Loucy (cell line): ENCODE data around the gene ZNF763.

ENCODE experiments used
- H2AFZ ChIP-seq: fragments of 200-600 bp; sonication (generic); 2 replicates; pipeline ENCODE4 v1.6.0; 2016; ENCODE audit warnings: antibody characterized with exemption, mild to moderate bottlenecking, low read length, moderate library complexity
- H3F3A ChIP-seq: fragments of 200-600 bp; 2 replicates; pipeline ENCODE4 v1.6.0; 2016; ENCODE audit warnings: antibody characterized with exemption, low read depth, mild to moderate bottlenecking
- H3K27me3 ChIP-seq: fragments of 200-600 bp; sonication (generic); 2 replicates; pipeline ENCODE4 v1.6.1; 2014; ENCODE audit warnings: low read length, mild to moderate bottlenecking; ENCODE audit not compliant: insufficient read depth, poor library complexity, severe bottlenecking
- H3K36me3 ChIP-seq: fragments of 200-600 bp; sonication (generic); 2 replicates; pipeline ENCODE4 v1.6.1; 2016; ENCODE audit warnings: low read length; ENCODE audit not compliant: insufficient read depth
- H3K4me1 ChIP-seq: fragments of 200-600 bp; sonication (generic); 2 replicates; pipeline ENCODE4 v1.5.1; 2014; ENCODE audit warnings: low read length, mild to moderate bottlenecking; ENCODE audit not compliant: insufficient read depth, poor library complexity, severe bottlenecking
- H3K4me2 ChIP-seq: fragments of 200-600 bp; sonication (generic); 2 replicates; pipeline ENCODE4 v1.6.0; 2014; ENCODE audit warnings: antibody characterized with exemption, low read length, low read depth, mild to moderate bottlenecking; ENCODE audit not compliant: poor library complexity, severe bottlenecking
- H3K4me3 ChIP-seq: fragments of 200-600 bp; sonication (generic); 2 replicates; pipeline ENCODE4 v1.5.1; 2014; ENCODE audit warnings: low read length, mild to moderate bottlenecking, mixed read lengths; ENCODE audit not compliant: poor library complexity, severe bottlenecking
- H3K79me2 ChIP-seq: fragments of 200-600 bp; sonication (generic); 2 replicates; pipeline ENCODE4 v1.6.1; 2014; ENCODE audit warnings: low read length; ENCODE audit not compliant: insufficient read depth
- H3K9ac ChIP-seq: fragments of 200-600 bp; sonication (generic); 2 replicates; pipeline ENCODE4 v1.6.0; 2014; ENCODE audit warnings: mild to moderate bottlenecking, low read depth, low read length, moderate library complexity; ENCODE audit not compliant: poor library complexity, severe bottlenecking
- H3K9me2 ChIP-seq: fragments of 200-600 bp; sonication (generic); replicated peaks from 2 replicates; pipeline ENCODE4 v1.6.1; 2016; ENCODE audit warnings: low read depth, low read length, mixed read lengths
- H3K9me3 ChIP-seq: fragments of 200-600 bp; sonication (generic); 2 replicates; pipeline ENCODE4 v1.6.1; 2014; ENCODE audit warnings: mild to moderate bottlenecking, antibody characterized with exemption, low read length, low read depth; ENCODE audit not compliant: insufficient read depth
- H4K20me1 ChIP-seq: fragments of 200-600 bp; sonication (generic); 2 replicates; pipeline ENCODE4 v1.6.0; 2014; ENCODE audit warnings: antibody characterized with exemption, low read length, mild to moderate bottlenecking; ENCODE audit not compliant: insufficient read depth, poor library complexity, severe bottlenecking
- EZH2phosphoT487 ChIP-seq: fragments of 200-600 bp; IDR thresholded peaks from 2 replicates; pipeline ENCODE4 v1.6.1; 2018; ENCODE audit warnings: antibody characterized with exemption, mild to moderate bottlenecking, moderate library complexity, borderline replicate concordance
- TF ChIP-seq, protein P1 (sequence below): fragments of 200-600 bp; sonication (generic); conservative IDR thresholded peaks from 2 replicates; pipeline ENCODE4 v1.5.1; 2014; ENCODE audit warnings: mild to moderate bottlenecking, antibody characterized with exemption, low read length

Gene ZNF763

DNA sequence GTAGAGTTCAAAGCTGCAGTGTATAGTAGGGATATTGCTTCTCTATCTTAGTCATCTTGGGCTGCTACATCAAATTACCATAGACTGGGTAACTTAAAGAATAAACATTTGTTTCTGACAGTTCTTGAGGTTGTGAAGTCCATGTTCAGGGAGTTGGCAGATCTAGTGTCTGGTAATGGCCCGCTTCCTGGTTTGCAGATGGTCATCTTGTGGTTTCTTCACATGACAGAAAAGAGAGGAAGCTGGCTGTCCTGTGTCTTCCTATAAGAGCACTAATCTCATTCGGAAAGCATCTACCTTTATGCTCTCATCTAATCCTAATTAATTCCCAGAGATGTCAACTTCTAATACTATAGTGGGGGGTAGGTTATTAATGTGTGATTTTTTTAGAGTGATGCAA, 6.2 kb downstream of the ZNF763 start:
- Histone ChIP-seq H3K4me2 (no peak overlapping the region), H3K9me3 (no peaks in the 10 kb centered on the region), H3K79me2 (no peaks in the 10 kb centered on the region), H3K9ac (no peak overlapping the region), H3K27me3 (no peaks in the 10 kb centered on the region), H3K36me3 (no peaks in the 10 kb centered on the region), H3K4me3 (no peak overlapping the region), H4K20me1 (no peaks in the 10 kb centered on the region), H2AFZ (no peak overlapping the region), H3F3A (no peaks in the 10 kb centered on the region), H3K4me1 (no peaks in the 10 kb centered on the region), H3K9me2 (no peaks in the 10 kb centered on the region)
- no peak for TF ChIP-seq EZH2phosphoT487
- TF ChIP-seq, protein P1, sequence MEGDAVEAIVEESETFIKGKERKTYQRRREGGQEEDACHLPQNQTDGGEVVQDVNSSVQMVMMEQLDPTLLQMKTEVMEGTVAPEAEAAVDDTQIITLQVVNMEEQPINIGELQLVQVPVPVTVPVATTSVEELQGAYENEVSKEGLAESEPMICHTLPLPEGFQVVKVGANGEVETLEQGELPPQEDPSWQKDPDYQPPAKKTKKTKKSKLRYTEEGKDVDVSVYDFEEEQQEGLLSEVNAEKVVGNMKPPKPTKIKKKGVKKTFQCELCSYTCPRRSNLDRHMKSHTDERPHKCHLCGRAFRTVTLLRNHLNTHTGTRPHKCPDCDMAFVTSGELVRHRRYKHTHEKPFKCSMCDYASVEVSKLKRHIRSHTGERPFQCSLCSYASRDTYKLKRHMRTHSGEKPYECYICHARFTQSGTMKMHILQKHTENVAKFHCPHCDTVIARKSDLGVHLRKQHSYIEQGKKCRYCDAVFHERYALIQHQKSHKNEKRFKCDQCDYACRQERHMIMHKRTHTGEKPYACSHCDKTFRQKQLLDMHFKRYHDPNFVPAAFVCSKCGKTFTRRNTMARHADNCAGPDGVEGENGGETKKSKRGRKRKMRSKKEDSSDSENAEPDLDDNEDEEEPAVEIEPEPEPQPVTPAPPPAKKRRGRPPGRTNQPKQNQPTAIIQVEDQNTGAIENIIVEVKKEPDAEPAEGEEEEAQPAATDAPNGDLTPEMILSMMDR, result no peak

DNA sequence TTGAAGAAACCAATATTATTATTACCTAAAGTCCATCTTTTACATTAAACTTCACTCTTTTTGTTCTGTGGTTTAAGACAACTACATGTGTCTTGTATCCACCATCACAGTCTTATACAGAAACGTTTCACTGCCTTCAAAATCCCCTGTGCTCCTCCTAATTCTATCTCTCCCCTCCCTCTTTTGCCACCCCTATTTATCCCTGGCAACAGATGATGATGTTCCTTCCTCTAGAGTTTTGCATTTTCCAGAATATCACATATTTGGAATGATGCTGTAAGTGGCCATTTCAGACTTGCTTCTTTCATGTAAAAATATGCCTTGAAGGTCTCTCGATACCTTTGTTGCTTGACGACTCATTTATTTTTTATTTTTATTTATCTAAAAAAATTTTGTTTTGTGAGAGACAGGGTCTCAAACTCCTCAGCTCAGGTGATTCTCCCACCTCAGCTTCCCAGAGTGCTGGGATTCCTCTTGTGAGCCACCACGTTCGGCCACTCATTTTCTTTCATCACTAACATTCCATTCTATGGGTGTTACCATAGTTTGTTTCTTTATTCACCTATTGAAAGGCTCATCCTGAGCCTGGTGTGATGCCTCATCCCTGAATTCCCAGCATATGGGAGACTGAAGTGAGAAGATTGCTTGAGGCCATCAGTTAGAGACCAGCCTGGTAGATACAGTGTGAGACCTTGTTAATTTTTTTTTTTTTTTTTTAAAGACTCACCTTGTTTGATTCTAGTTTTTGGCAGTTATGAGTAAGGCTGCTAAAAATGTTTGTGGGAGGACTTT, 8.4 kb downstream of the ZNF763 start:
- TF ChIP-seq EZH2phosphoT487, result no peak
- TF ChIP-seq, protein P1, result no peak
- H3K9me3 ChIP-seq, result 0 out of 2 replicates have a peak, but pooled peaks cover 2% of the 10 kb centered on the region
- no peak overlapping the region for H2AFZ ChIP-seq
- no peaks in the 10 kb centered on the region for H3K36me3 ChIP-seq
- H3K4me3 ChIP-seq, result no peak overlapping the region
- H3F3A ChIP-seq, result no peaks in the 10 kb centered on the region
- no peak overlapping the region for H3K4me2 ChIP-seq
- no peaks in the 10 kb centered on the region for H3K79me2 ChIP-seq
- H3K9ac ChIP-seq, result no peak overlapping the region
- no peaks in the 10 kb centered on the region for H3K27me3 ChIP-seq
- H3K9me2 ChIP-seq, result no peaks in the 10 kb centered on the region
- H4K20me1 ChIP-seq, result no peaks in the 10 kb centered on the region
- H3K4me1 ChIP-seq, result no peaks in the 10 kb centered on the region

DNA sequence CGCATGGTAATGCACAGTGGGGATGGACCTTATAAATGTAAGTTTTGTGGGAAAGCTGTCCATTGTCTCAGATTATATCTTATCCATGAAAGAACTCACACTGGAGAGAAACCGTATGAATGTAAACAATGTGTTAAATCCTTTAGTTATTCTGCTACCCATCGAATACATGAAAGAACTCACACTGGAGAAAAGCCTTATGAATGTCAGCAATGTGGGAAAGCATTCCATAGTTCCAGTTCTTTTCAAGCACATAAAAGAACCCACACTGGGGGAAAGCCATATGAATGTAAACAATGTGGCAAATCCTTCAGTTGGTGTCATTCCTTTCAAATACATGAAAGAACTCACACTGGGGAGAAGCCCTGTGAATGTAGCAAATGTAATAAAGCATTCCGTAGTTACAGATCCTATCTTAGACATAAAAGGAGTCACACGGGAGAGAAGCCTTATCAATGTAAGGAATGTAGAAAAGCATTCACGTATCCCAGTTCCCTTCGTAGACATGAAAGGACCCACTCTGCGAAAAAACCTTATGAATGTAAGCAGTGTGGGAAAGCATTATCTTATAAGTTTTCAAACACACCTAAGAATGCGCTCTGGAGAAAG, 13.8 kb downstream of the ZNF763 start:
- Histone ChIP-seq H2AFZ (no peak overlapping the region), H4K20me1 (no peaks in the 10 kb centered on the region), H3K27me3 (no peaks in the 10 kb centered on the region), H3K36me3 (no peaks in the 10 kb centered on the region), H3K79me2 (no peaks in the 10 kb centered on the region), H3F3A (no peaks in the 10 kb centered on the region), H3K9ac (no peak overlapping the region), H3K4me2 (no peak overlapping the region), H3K9me2 (no peaks in the 10 kb centered on the region), H3K4me3 (no peak overlapping the region), H3K9me3 (peaks cover 31% of the 10 kb centered on the region), H3K4me1 (no peaks in the 10 kb centered on the region)
- TF ChIP-seq EZH2phosphoT487, result no peak
- TF ChIP-seq, protein P1, result no peak
